ENCODE data around the gene BNC2.

Gene BNC2

DNA sequence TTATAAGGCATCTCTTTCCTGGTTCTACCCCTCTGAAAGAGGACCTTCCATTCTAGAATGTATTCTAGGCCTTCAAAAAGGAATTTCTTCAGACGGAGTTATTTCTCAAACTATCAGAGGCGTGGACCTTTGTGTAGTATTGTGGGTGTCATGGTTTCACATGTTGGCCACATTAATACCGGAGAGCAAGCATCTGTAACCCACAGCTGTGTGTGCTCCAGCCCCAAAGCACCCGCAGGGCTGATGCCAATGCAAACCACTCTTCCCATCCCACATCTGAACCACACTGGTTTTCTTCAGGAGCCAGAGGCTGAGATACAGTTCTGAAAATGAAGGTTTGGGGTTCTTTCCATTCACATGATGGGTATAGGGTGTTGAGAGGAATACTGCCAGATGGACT, 127.1 kb downstream of the BNC2 start:
- Histone ChIP-seq H3K4me2 (ENCODE audit: low read length) (no peak overlapping the region), H2AFZ (no peak overlapping the region), H3K9me3 (ENCODE audit: control insufficient read depth, low read length) (no peaks in the 10 kb centered on the region), H3K79me2 (no peaks in the 10 kb centered on the region), H3K9ac (no peak overlapping the region), H3K27me3 (ENCODE audit: control insufficient read depth, insufficient read depth, low read length) (no peaks in the 10 kb centered on the region), H3K4me1 (no peaks in the 10 kb centered on the region), H3K4me3 (ENCODE audit: low read depth, low read length) (no peak overlapping the region), H3K27ac (no peak overlapping the region), H3K36me3 (ENCODE audit: control insufficient read depth, insufficient read depth, low read length) (no peaks in the 10 kb centered on the region)
- no peak for TF ChIP-seq CTCF (IDR thresholded peaks at IDR 0.05)

DNA sequence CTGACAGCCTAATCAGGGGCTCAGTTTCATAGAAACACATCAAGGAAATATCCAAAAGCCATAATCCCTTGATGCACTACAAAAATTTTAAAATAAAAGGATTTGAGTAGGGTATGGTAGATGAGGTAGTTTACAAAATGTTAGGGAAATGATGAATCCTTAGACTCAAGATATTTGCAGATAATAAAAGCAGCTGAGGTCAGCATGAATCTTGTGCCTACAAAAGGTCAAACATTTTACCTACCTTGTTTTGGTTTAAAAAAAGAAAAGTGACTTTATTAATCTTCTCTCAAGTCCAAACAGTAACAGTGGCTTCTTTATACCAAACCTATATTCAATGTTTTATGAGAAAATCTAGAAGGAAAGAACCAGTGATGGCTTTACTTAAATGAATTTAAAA, 135.5 kb downstream of the BNC2 start:
- Histone ChIP-seq H3K4me3 (ENCODE audit: low read depth, low read length) (no peak overlapping the region), H3K79me2 (no peaks in the 10 kb centered on the region), H2AFZ (no peak overlapping the region), H3K36me3 (ENCODE audit: control insufficient read depth, insufficient read depth, low read length) (no peaks in the 10 kb centered on the region), H3K9me3 (ENCODE audit: control insufficient read depth, low read length) (no peaks in the 10 kb centered on the region), H3K4me1 (no peaks in the 10 kb centered on the region), H3K27ac (no peak overlapping the region), H3K9ac (no peak overlapping the region), H3K4me2 (ENCODE audit: low read length) (peak overlapping the region; percentile 38), H3K27me3 (ENCODE audit: control insufficient read depth, insufficient read depth, low read length) (no peaks in the 10 kb centered on the region)
- TF ChIP-seq CTCF (IDR thresholded peaks at IDR 0.05): no peak

GRCh38 chr9:16732546-16732945, 137.9 kb downstream of the BNC2 start:
- no peaks in the 10 kb centered on the region for H3K36me3 ChIP-seq (ENCODE audit: control insufficient read depth, insufficient read depth, low read length)

DNA sequence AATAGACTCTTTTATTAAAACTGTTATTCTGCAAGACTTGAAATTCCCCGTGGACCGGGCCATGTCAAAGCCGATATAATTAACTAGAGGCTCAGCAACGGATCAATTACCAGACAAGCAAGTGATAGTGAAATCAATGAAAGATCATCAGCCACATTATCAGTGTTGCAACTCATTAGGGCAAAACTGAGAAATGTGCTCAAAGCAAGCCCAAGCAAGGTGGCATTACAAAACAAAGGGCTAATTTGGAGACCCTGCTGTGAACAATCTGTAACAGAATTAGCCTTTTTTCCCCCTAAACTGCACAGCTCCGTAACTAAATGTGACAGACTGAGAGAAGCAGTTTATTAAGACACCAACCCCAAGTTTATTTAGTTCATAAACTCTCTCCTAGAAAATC, 140.3 kb downstream of the BNC2 start:
- Histone ChIP-seq H3K4me2 (ENCODE audit: low read length) (no peak overlapping the region), H3K36me3 (ENCODE audit: control insufficient read depth, insufficient read depth, low read length) (no peaks in the 10 kb centered on the region), H3K9ac (no peak overlapping the region), H3K9me3 (ENCODE audit: control insufficient read depth, low read length) (no peaks in the 10 kb centered on the region), H3K4me1 (no peaks in the 10 kb centered on the region), H3K79me2 (no peaks in the 10 kb centered on the region), H3K27me3 (ENCODE audit: control insufficient read depth, insufficient read depth, low read length) (no peaks in the 10 kb centered on the region), H3K27ac (no peak overlapping the region), H3K4me3 (ENCODE audit: low read depth, low read length) (no peak overlapping the region), H2AFZ (no peak overlapping the region)
- TF ChIP-seq CTCF (IDR thresholded peaks at IDR 0.05): no peak

More at GRCh38 chr9:16732546-16732945, 137.9 kb downstream of the BNC2 start:
- H3K4me1 ChIP-seq: no peaks in the 10 kb centered on the region
- no peak overlapping the region for H3K27ac ChIP-seq
- H3K4me2 ChIP-seq (ENCODE audit: low read length): no peak overlapping the region
- H3K9ac ChIP-seq: no peak overlapping the region
- no peak for TF ChIP-seq CTCF (IDR thresholded peaks at IDR 0.05)
- no peaks in the 10 kb centered on the region for H3K9me3 ChIP-seq (ENCODE audit: control insufficient read depth, low read length)
- no peaks in the 10 kb centered on the region for H3K27me3 ChIP-seq (ENCODE audit: control insufficient read depth, insufficient read depth, low read length)
- no peak overlapping the region for H3K4me3 ChIP-seq (ENCODE audit: low read depth, low read length)
- H2AFZ ChIP-seq: no peak overlapping the region
- H3K79me2 ChIP-seq: no peaks in the 10 kb centered on the region

DNA sequence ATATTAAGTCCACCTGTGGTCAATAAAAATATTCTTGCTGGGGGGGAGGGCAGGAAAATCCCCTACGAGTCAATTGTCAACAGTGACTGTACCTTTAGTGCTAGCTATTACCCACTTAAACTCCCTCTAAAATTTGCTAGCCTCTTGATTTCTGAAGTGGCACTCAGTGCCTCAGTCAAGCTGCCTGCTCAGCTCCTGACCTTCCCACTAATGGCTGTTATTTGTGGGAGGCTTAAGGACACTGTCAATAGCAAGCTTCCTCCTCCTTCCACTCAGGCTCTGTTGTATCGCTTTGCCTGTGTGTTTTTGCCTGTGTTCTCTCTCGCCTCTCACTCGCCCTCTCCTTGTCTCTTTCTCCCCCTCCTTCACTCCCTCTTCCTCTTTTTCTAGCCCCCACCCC, 140.8 kb downstream of the BNC2 start:
- Histone ChIP-seq H3K27ac (no peak overlapping the region), H3K9me3 (ENCODE audit: control insufficient read depth, low read length) (no peaks in the 10 kb centered on the region), H3K79me2 (no peaks in the 10 kb centered on the region), H3K27me3 (ENCODE audit: control insufficient read depth, insufficient read depth, low read length) (no peaks in the 10 kb centered on the region), H2AFZ (no peak overlapping the region), H3K4me1 (no peaks in the 10 kb centered on the region), H3K9ac (no peak overlapping the region), H3K4me3 (ENCODE audit: low read depth, low read length) (no peak overlapping the region), H3K36me3 (ENCODE audit: control insufficient read depth, insufficient read depth, low read length) (no peaks in the 10 kb centered on the region), H3K4me2 (ENCODE audit: low read length) (no peak overlapping the region)
- TF ChIP-seq CTCF (IDR thresholded peaks at IDR 0.05): no peak

Data from parathyroid adenoma (tissue), 2 donors.